Stimulated activated naive B cell treated with anti-CD40 and anti-IgM and Interleukin-4, amounts not matched to agents 10 μg/mL and 1 μg/mL and 100 μg/mL, for 72 hours (primary cell): Measurements from ENCODE around the gene HTD2.
"Not testable (repeated sequence)": the region's sequence is repeated elsewhere in the genome, so short reads cannot be mapped to it uniquely, and the experiment has no call there.

Experiments used
- ATAC-seq, 2 donors: fragments of 150-1000 bp; cut with Tn5 transposase; replicated peaks; 2 replicates each; pipeline ENCODE4 v1.10.0; 2021; ENCODE audit warnings: moderate library complexity in 1 of 2
- DNase-seq: peaks from one replicate; pipeline ENCODE4 v3.0.0; 2021
- H3K27ac Mint-ChIP-seq: one replicate; pipeline ENCODE4 v1.8.0; 2022; ENCODE audit warnings: mild to moderate bottlenecking, mixed read lengths
- H3K27me3 Mint-ChIP-seq, 2 donors: one replicate each; pipeline ENCODE4 v1.8.0; 2022; ENCODE audit warnings: mixed read lengths in 2 of 2
- H3K36me3 Mint-ChIP-seq, 2 donors: one replicate each; pipeline ENCODE4 v1.8.0; 2022; ENCODE audit warnings: mixed read lengths in 2 of 2, mild to moderate bottlenecking in 1 of 2
- H3K4me1 Mint-ChIP-seq, 2 donors: one replicate each; pipeline ENCODE4 v1.8.0; 2022; ENCODE audit warnings: mixed read lengths in 2 of 2, mild to moderate bottlenecking in 1 of 2
- H3K4me3 Mint-ChIP-seq, 2 donors: one replicate each; pipeline ENCODE4 v1.8.0; 2022; ENCODE audit warnings: mild to moderate bottlenecking in 2 of 2, mixed read lengths in 2 of 2, moderate library complexity in 1 of 2
- H3K9me3 Mint-ChIP-seq, 2 donors: one replicate each; pipeline ENCODE4 v1.8.0; 2022; ENCODE audit warnings: mixed read lengths in 2 of 2, mild to moderate bottlenecking in 1 of 2

HTD2 gene

DNA sequence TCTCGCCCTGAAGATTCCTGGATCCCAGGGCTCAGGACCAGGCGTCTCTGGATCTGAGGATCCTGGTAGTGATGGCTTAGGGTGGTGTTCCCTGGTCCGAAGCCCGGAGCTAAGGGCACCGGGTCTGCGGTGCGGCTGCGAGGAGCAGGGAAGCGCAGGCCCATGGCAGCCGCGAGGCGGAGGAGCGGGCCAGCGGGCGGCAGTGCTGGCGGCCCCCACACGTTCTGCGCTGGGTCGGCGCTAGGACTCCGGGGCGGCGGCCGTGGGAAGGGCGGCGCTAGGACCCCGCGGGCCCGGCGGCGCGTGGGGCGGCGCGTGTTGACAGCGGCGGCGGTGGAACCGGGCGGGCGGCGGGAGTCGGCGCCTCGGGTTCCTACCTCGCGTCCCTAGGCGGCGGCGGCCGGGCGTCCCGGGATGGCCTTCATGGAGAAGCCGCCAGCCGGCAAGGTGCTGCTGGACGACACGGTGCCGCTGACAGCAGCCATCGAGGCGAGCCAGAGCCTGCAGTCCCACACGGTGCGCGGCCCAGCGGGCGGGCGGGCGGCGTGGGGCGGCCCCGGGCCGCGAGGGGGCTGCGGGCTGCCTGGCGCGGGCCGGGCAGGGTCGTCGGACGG, 26.4 kb downstream of the HTD2 start, which contains the start of gene PXK:
Gene PXK, plus strand, starts transcription at position 318 of the 614 bp plus-strand sequence. Its CDS starts 97 bp downstream, at position 415.
- Mint-ChIP-seq H3K36me3 (peaks cover 10 to 14% of the 10 kb centered on the region in 2 donors), H3K4me3 (peak within 1 kb of the TSS; percentile 99 to 100), H3K4me1 (peaks cover 27 to 66% of the 10 kb centered on the region in 2 donors), H3K27ac (peak within 1 kb of the TSS; percentile 94), H3K27me3 (no peaks in the 10 kb centered on the region), H3K9me3 (no peaks in the 10 kb centered on the region)
- DNase-seq (peak; percentile 76), ATAC-seq (peak; percentile 92 to 93)

DNA sequence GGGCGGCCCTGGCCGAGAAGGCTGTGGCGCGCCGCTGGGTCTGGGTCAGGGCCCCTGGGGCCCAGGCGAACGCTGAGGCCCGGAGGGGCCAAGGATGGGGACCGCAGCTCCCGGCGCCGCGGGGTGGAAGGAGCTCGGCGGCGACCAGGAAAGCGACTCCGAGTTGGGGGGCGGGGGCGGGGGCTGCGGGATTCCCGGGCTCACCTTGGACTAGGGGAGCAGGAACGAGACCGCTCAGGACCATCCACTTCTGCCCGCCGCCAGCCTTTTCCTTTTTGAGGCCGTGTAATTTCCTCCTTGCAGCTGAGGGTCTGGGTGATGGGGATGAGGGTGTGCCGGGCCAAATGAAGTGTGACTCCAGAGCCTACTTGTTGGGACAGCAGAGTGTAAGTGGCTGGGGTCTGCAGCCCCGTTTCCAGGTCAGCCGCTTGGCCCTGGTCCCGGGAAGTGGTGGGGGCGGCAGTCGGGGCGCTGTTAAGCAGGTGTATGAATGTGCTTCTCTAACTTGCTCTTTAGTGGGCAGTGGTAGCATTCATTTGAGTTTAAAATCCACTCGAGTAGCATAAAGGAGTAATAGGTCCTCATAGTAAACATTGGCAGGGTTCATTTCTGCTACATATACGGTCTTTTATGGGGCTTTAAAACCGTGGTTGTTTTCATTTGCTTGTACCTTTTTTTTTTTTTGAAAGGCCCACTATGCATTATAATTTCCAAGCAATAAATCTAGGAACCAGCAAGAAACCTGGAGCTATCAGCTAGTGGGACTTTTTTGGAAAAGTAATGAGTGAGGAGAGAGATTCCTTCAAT, 27.1 kb downstream of the HTD2 start:
- no peak for DNase-seq
- Mint-ChIP-seq H3K9me3 (no peaks in the 10 kb centered on the region), H3K4me3 (peak overlapping the region; percentile 99 to 100), H3K36me3 (peaks cover 10 to 14% of the 10 kb centered on the region in 2 donors), H3K4me1 (peaks cover 26 to 69% of the 10 kb centered on the region in 2 donors), H3K27me3 (no peaks in the 10 kb centered on the region), H3K27ac (peak overlapping the region; percentile 94)
- ATAC-seq, result peak; percentile 58 to 60

- ATAC-seq, result no peak
- Mint-ChIP-seq H3K36me3 (peaks cover 11 to 15% of the 10 kb centered on the region in 2 donors), H3K4me1 (peaks cover 25 to 74% of the 10 kb centered on the region in 2 donors), H3K27me3 (no peaks in the 10 kb centered on the region), H3K4me3 (peak overlapping the region; percentile 99 to 100), H3K27ac (peak overlapping the region; percentile 42), H3K9me3 (no peaks in the 10 kb centered on the region)
- no peak for DNase-seq
These were observed 27.6 kb downstream of the HTD2 start for GRCh38 chr3:58334013-58334321.

GRCh38 chr3:58334506-58334884, 28.2 kb downstream of the HTD2 start:
- Mint-ChIP-seq H3K9me3 (no peaks in the 10 kb centered on the region), H3K27me3 (no peaks in the 10 kb centered on the region), H3K4me3 (peak overlapping the region; percentile 99 to 100), H3K27ac (peak overlapping the region; percentile 80), H3K4me1 (peaks cover 27 to 79% of the 10 kb centered on the region in 2 donors), H3K36me3 (peaks cover 16 to 19% of the 10 kb centered on the region in 2 donors)
- ATAC-seq (no peak), DNase-seq (no peak)

- Mint-ChIP-seq H3K36me3 (peaks cover 17 to 20% of the 10 kb centered on the region in 2 donors), H3K4me3 (peak overlapping the region; percentile 99 to 100), H3K27me3 (no peaks in the 10 kb centered on the region), H3K27ac (peak overlapping the region; percentile 80), H3K4me1 (peaks cover 28 to 78% of the 10 kb centered on the region in 2 donors), H3K9me3 (no peaks in the 10 kb centered on the region)
- DNase-seq (no peak), ATAC-seq (no peak)
These were observed 29.3 kb downstream of the HTD2 start for GRCh38 chr3:58335652-58335947.

- Mint-ChIP-seq H3K4me1 (peaks cover 31 to 80% of the 10 kb centered on the region in 2 donors), H3K9me3 (no peaks in the 10 kb centered on the region), H3K27ac (peak overlapping the region; percentile 7), H3K36me3 (peaks cover 24 to 28% of the 10 kb centered on the region in 2 donors), H3K27me3 (no peaks in the 10 kb centered on the region), H3K4me3 (peak overlapping the region in 1 of 2 donors; percentile 10)
- no peak for DNase-seq
- no peak for ATAC-seq
These were observed 30.0 kb downstream of the HTD2 start for GRCh38 chr3:58336135-58336882.

DNA sequence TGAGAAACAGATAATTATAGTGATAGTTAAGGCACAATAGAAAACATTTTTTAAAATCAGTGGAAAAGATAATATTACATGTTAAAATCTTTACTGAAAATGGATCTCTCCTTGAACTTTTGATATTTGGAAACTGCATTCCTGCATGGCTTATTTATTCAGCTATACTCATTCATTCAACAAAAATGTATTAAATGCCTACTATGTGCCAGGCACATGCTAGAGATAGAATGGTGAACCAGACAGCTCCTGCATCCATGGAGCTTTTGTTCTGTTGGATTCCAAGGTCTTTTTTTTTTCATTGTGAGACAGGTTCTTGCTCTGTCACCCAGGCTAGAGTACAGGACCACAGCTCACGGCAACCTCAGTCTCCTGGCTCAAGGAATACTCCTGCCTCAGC, 30.9 kb downstream of the HTD2 start:
- peaks cover 33 to 74% of the 10 kb centered on the region in 2 donors for H3K4me1 Mint-ChIP-seq
- no peaks in the 10 kb centered on the region for H3K27me3 Mint-ChIP-seq
- ATAC-seq, result no peak
- H3K9me3 Mint-ChIP-seq, result no peaks in the 10 kb centered on the region
- H3K27ac Mint-ChIP-seq, result no peak overlapping the region
- no peak for DNase-seq
- H3K4me3 Mint-ChIP-seq, result no peak overlapping the region
- peaks cover 24 to 30% of the 10 kb centered on the region in 2 donors for H3K36me3 Mint-ChIP-seq

GRCh38 chr3:58339146-58339545, 32.8 kb downstream of the HTD2 start:
- Mint-ChIP-seq H3K27ac (peak overlapping the region; percentile 86), H3K4me3 (peak overlapping the region; percentile 26 to 41), H3K36me3 (peaks cover 26 to 30% of the 10 kb centered on the region in 2 donors), H3K4me1 (peaks cover 43 to 78% of the 10 kb centered on the region in 2 donors)
- ATAC-seq, result peak in 1 of 2 donors; percentile 31
- not testable (repeated sequence) for H3K27me3 Mint-ChIP-seq, H3K9me3 Mint-ChIP-seq, DNase-seq

DNA sequence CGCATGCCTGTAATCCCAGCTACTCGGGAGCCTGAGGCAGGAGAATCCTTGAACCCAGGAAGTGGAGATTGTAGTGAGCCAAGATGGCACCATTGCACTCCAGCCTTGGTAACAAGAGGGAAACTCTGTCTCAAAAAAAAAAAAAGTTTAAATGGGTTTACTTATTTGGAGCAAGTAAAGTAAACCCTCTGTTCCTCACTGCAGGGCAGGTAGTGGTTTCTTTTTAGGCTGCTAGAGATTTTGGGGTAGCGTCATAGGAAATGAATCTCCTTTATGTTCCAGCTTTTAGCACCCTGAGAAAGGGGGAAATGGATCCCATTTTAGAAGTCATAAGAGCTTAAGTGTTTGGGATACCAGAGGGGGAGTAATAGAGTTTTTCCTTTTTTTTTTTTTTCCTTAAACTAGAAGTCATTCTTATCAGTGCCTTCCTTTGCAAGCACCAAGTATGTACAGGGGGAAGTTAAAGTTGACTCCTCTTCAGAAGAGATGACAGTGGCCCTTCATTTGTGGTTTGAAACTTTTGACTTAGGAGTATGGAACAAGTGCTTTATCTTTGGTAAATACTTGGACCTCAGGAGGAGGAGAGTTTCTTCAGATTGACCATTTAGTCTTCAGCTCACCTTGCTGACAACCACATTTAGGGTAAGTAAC, 34.4 kb downstream of the HTD2 start:
- H3K27me3 Mint-ChIP-seq, result no peaks in the 10 kb centered on the region
- DNase-seq, result no peak
- peak; percentile 37 to 53 for ATAC-seq
- H3K4me3 Mint-ChIP-seq, result peak overlapping the region in 1 of 2 donors; percentile 29
- peaks cover 25 to 26% of the 10 kb centered on the region in 2 donors for H3K36me3 Mint-ChIP-seq
- H3K4me1 Mint-ChIP-seq, result peaks cover 37 to 75% of the 10 kb centered on the region in 2 donors
- H3K9me3 Mint-ChIP-seq, result no peaks in the 10 kb centered on the region
- peak overlapping the region; percentile 83 for H3K27ac Mint-ChIP-seq

GRCh38 chr3:58341376-58341775, 35.1 kb downstream of the HTD2 start:
- DNase-seq (no peak), ATAC-seq (no peak)
- Mint-ChIP-seq H3K4me3 (no peak overlapping the region), H3K9me3 (no peaks in the 10 kb centered on the region), H3K36me3 (peaks cover 23 to 28% of the 10 kb centered on the region in 2 donors), H3K4me1 (peaks cover 38 to 75% of the 10 kb centered on the region in 2 donors), H3K27me3 (no peaks in the 10 kb centered on the region), H3K27ac (peak overlapping the region; percentile 83)

GRCh38 chr3:58342676-58343075, 36.4 kb downstream of the HTD2 start:
- Mint-ChIP-seq H3K4me1 (peaks cover 38 to 73% of the 10 kb centered on the region in 2 donors), H3K27ac (peak overlapping the region; percentile 42)
- no peak for ATAC-seq

GRCh38 chr3:58345457-58345856, 39.1 kb downstream of the HTD2 start:
- peaks cover 50 to 79% of the 10 kb centered on the region in 2 donors for H3K4me1 Mint-ChIP-seq
- H3K27ac Mint-ChIP-seq, result no peak overlapping the region

More at GRCh38 chr3:58342676-58343075, 36.4 kb downstream of the HTD2 start:
- no peaks in the 10 kb centered on the region for H3K9me3 Mint-ChIP-seq
- no peak for DNase-seq
- H3K27me3 Mint-ChIP-seq, result no peaks in the 10 kb centered on the region
- H3K4me3 Mint-ChIP-seq, result no peak overlapping the region
- H3K36me3 Mint-ChIP-seq, result peaks cover 23 to 27% of the 10 kb centered on the region in 2 donors

GRCh38 chr3:58346368-58346767, 40.0 kb downstream of the HTD2 start:
- ATAC-seq, result no peak
- H3K9me3 Mint-ChIP-seq, result no peaks in the 10 kb centered on the region
- no peaks in the 10 kb centered on the region for H3K27me3 Mint-ChIP-seq
- H3K27ac Mint-ChIP-seq, result peak overlapping the region; percentile 65
- DNase-seq, result no peak
- peaks cover 9 to 13% of the 10 kb centered on the region in 2 donors for H3K36me3 Mint-ChIP-seq
- H3K4me3 Mint-ChIP-seq, result peak overlapping the region in 1 of 2 donors; percentile 24
- peaks cover 48 to 79% of the 10 kb centered on the region in 2 donors for H3K4me1 Mint-ChIP-seq

More at GRCh38 chr3:58345457-58345856, 39.1 kb downstream of the HTD2 start:
- DNase-seq (no peak), ATAC-seq (no peak)
- Mint-ChIP-seq H3K9me3 (no peaks in the 10 kb centered on the region), H3K4me3 (no peak overlapping the region), H3K36me3 (peaks cover 16 to 21% of the 10 kb centered on the region in 2 donors), H3K27me3 (no peaks in the 10 kb centered on the region)

DNA sequence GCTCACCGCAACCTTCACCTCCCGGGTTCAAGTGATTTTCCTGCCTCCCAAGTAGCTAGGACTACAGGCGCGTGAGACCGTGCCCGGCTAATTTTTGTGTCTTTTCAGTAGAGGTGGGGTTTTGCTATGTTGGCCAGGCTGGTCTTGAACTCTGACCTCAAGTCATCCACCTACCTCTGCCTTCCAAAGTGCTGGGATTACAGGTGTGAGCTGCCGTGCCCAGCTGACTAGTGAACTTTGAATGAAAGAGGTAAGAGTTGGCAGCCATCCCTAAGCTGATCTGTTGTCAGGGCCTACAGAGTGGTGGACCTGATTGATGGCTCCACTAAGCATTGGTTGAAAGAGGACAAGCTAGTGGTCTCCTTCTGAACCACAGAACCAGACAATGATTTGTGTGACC, 41.7 kb downstream of the HTD2 start:
- peaks cover 12 to 21% of the 10 kb centered on the region in 2 donors for H3K36me3 Mint-ChIP-seq
- peak overlapping the region; percentile 25 for H3K27ac Mint-ChIP-seq
- ATAC-seq (no peak), DNase-seq (no peak)
- no peaks in the 10 kb centered on the region for H3K27me3 Mint-ChIP-seq
- H3K4me1 Mint-ChIP-seq, result peaks cover 53 to 90% of the 10 kb centered on the region in 2 donors
- peak overlapping the region in 1 of 2 donors; percentile 48 for H3K4me3 Mint-ChIP-seq
- H3K9me3 Mint-ChIP-seq, result no peaks in the 10 kb centered on the region
